ENCODE data around the gene CHRM4.
A peak's percentile ranks its signal among the peaks of the same experiment; 100 is the strongest.

- TF ChIP-seq CTCF (conservative IDR thresholded peaks at IDR 0.05) (peak; percentile 84), EZH2 (IDR thresholded peaks at IDR 0.05; ENCODE audit: low read depth) (no peak)
Observed at GRCh38 chr11:46352063-46352841, 39.3 kb downstream of the CHRM4 start.

All from PC-9 (cell line).